IgD-negative memory B cell (primary cell): ENCODE results near the gene ELAVL3. TPM values are rescaled to one million over a fixed set of nuclear protein-coding genes. Genes with fewer than 3 reads are reported as not detected.
A peak's percentile ranks its signal among the peaks of the same experiment; 100 is the strongest.

Source experiments
- H3K27ac Mint-ChIP-seq, 3 donors: one replicate each; pipeline ENCODE4 v1.8.0; 2020 to 2022; ENCODE audit warnings: mild to moderate bottlenecking in 3 of 3, mixed read lengths in 3 of 3, moderate library complexity in 1 of 3
- H3K27me3 Mint-ChIP-seq: one replicate; pipeline ENCODE4 v1.8.0; 2021; ENCODE audit warnings: mixed read lengths
- H3K36me3 Mint-ChIP-seq: one replicate; pipeline ENCODE4 v1.8.0; 2020; ENCODE audit warnings: mild to moderate bottlenecking, mixed read lengths
- H3K4me1 Mint-ChIP-seq, 3 donors: one replicate each; pipeline ENCODE4 v1.8.0; 2020 to 2022; ENCODE audit warnings: mixed read lengths in 3 of 3, mild to moderate bottlenecking in 1 of 3
- H3K4me3 Mint-ChIP-seq, 4 donors: one replicate each; pipeline ENCODE4 v1.8.0; 2020 to 2022; ENCODE audit warnings: mild to moderate bottlenecking in 4 of 4, mixed read lengths in 4 of 4, moderate library complexity in 3 of 4
- H3K9me3 Mint-ChIP-seq, 3 donors: one replicate each; pipeline ENCODE4 v1.8.0; 2020 to 2021; ENCODE audit warnings: mixed read lengths in 3 of 3, mild to moderate bottlenecking in 1 of 3
- polyA plus RNA-seq: library from polyadenylated mRNA; unstranded; fragments of 300-500 nt; fragmentation: Illumina TruSeq; gene quantifications from one replicate; pipeline ENCODE4 v1.2.3, GENCODE V29; 2021

Gene ELAVL3
- polyA plus RNA-seq, result not detected

DNA sequence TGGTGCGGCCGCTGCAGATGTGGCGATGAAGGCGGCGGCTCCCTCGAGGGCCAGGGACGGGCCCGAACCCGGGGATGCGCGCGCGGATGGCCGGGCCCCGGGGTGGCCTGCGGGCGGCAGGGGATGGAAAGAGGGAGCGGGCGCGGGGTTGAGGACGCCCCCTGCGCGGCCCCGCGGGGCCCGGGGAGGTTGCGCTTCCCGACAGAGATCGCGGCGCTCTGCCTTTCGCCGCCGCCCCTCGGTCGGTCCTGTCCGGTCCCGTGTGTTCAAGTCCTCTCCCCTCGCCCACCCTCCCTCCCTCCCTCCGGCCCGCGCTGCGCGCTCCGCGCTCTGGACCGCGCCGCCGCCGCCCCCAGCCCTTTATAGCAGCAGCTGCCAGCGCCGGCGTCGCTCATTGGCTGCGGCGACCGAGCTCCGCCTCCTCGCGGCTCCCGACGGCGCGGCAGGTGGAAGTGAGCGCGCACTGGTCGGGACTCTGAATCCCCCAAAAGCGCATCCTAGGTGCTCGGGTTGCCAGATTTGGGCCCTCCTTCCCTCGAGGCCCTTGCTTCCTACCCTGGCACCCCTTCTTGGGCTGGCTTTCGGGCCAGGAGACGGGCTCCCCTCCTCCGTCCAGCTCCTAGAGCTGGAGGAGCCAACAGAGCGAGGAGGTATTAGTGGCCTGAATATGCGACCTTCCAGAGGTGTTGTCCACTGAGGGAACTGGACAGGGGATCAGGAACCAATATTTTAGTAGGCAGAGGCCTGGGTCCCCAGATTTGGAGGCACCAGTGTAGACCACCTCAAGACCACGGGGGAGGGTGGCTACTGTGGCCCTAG lies at the start of gene ELAVL3:
ELAVL3 (minus strand) TSS at position 332 of the 819 bp plus-strand sequence. CDS start 438 bp downstream, outside the sequence.
- Mint-ChIP-seq H3K36me3 (peaks cover 2% of the 10 kb centered on the region), H3K4me1 (peaks cover 4 to 12% (median 9%) of the 10 kb centered on the region in 3 donors), H3K4me3 (peak within 1 kb of the TSS; percentile 46 to 77 (median 68)), H3K9me3 (no peaks in the 10 kb centered on the region), H3K27me3 (peaks cover 24% of the 10 kb centered on the region), H3K27ac (peak within 1 kb of the TSS; percentile 47 to 78 (median 53))

DNA sequence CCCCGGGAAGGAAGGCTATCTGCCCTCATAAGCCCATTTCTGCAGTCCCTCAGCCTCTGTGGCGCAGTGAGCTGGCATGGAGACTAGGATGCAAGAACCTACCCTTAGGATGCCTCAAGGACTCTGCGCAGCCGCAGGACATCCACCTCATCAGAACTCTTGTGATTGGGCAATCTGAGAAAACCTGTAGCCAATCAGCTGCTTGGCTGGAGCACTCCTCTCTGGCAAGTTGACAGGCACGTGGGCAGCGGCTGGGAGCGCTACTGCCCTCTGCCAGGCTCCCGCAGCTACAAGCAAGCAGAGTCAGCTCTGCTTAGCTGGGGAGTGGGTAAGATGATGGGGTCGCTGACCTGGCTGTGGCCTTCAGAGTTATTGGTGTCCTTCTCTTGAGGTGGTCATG lies 49.6 kb upstream of the ELAVL3 start:
- H3K9me3 Mint-ChIP-seq, result no peaks in the 10 kb centered on the region
- H3K27ac Mint-ChIP-seq, result peak overlapping the region in 2 of 3 donors; percentile 57 to 68
- no peaks in the 10 kb centered on the region for H3K36me3 Mint-ChIP-seq
- H3K4me1 Mint-ChIP-seq, result peaks cover 17 to 21% (median 20%) of the 10 kb centered on the region in 3 donors
- H3K4me3 Mint-ChIP-seq, result peak overlapping the region in 2 of 4 donors; percentile 5 to 20
- H3K27me3 Mint-ChIP-seq, result no peaks in the 10 kb centered on the region

GRCh38 chr19:11528551-11529341 lies 47.9 kb upstream of the ELAVL3 start, which contains the start of gene ECSIT:
ECSIT (minus strand) TSS chr19:11529134; CDS start chr19:11519170, 9,964 bp downstream.
- Mint-ChIP-seq H3K27me3 (no peaks in the 10 kb centered on the region), H3K36me3 (no peaks in the 10 kb centered on the region), H3K27ac (peak within 1 kb of the TSS; percentile 91 to 96 (median 92)), H3K4me1 (peaks cover 11 to 14% (median 11%) of the 10 kb centered on the region in 3 donors), H3K9me3 (no peaks in the 10 kb centered on the region), H3K4me3 (peak within 1 kb of the TSS; percentile 97 to 99 (median 98))

- Mint-ChIP-seq H3K9me3 (no peaks in the 10 kb centered on the region), H3K27ac (no peak overlapping the region), H3K27me3 (no peaks in the 10 kb centered on the region), H3K36me3 (peaks cover 1% of the 10 kb centered on the region), H3K4me3 (no peak overlapping the region), H3K4me1 (peaks cover 2 to 5% (median 4%) of the 10 kb centered on the region in 3 donors)
These were observed 38.3 kb upstream of the ELAVL3 start for GRCh38 chr19:11519138-11519537.

GRCh38 chr19:11513946-11514345 lies 33.1 kb upstream of the ELAVL3 start:
- Mint-ChIP-seq H3K4me3 (no peak overlapping the region), H3K36me3 (peaks cover 10% of the 10 kb centered on the region), H3K27me3 (no peaks in the 10 kb centered on the region), H3K9me3 (no peaks in the 10 kb centered on the region), H3K27ac (no peak overlapping the region), H3K4me1 (peaks cover 0 to 3% (median 0%) of the 10 kb centered on the region in 3 donors)

DNA sequence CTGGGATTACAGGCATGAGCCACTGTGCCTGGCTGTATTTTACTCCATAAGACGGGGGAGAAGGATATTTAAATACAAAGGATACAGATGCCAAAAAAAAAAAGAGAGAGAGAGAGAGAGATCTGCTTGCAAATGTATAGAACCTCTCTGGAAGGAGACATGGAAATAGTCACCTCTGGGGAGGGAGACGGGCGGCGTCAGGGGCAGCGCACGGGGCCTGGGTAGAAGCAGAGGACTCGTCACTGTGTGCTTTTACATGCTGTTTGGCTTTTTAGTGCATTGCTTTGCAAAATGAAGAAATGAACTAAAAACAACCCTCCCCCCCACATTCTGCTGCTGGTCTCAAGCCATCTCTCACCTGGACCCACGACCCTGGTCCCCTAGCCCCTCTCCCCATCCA lies 29.6 kb upstream of the ELAVL3 start:
- H3K36me3 Mint-ChIP-seq, result peaks cover 10% of the 10 kb centered on the region
- H3K27me3 Mint-ChIP-seq, result no peaks in the 10 kb centered on the region
- H3K27ac Mint-ChIP-seq, result peak overlapping the region in 1 of 3 donors; percentile 32
- H3K4me3 Mint-ChIP-seq, result no peak overlapping the region
- peaks cover 0 to 3% (median 2%) of the 10 kb centered on the region in 3 donors for H3K4me1 Mint-ChIP-seq
- no peaks in the 10 kb centered on the region for H3K9me3 Mint-ChIP-seq

DNA sequence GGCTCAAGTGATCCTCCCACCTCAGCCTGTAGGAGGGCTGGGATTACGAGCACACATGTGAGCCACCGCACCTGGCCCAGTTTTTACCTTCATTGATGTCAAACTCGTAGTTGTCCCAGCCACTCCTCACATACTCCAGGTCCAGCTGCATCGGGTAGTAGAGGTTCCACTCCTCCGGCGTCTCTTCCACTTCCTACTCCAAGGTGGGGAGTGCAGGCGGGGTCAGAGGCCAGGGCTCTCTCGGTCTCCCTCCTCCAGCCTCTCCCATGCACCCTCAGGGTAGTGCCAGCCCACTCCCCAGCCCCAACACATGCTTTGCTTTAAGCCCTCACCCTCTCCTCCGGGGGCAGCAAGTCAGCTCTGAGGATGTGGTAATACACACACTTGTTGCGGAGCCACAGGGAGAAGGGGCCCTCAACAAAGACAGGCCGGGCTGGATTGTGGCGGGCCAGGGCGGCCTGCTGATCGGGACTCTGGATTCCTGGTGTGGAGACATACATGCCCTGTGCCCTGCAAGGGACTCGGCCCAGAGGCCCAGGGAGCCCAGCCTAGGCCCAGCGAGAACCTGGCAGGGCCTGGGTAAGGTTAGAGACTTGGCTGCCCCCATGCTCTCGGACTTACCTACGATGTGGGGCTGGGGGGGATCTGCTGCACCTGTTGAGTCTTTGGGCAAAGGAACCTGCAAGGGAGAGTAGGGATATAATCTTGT lies 26.7 kb upstream of the ELAVL3 start:
- peak overlapping the region in 2 of 4 donors; percentile 88 to 99 for H3K4me3 Mint-ChIP-seq
- H3K27ac Mint-ChIP-seq, result peak overlapping the region in 1 of 3 donors; percentile 89
- H3K4me1 Mint-ChIP-seq, result peaks cover 7 to 10% (median 8%) of the 10 kb centered on the region in 3 donors
- H3K36me3 Mint-ChIP-seq, result peaks cover 7% of the 10 kb centered on the region
- H3K9me3 Mint-ChIP-seq, result no peaks in the 10 kb centered on the region
- H3K27me3 Mint-ChIP-seq, result no peaks in the 10 kb centered on the region

DNA sequence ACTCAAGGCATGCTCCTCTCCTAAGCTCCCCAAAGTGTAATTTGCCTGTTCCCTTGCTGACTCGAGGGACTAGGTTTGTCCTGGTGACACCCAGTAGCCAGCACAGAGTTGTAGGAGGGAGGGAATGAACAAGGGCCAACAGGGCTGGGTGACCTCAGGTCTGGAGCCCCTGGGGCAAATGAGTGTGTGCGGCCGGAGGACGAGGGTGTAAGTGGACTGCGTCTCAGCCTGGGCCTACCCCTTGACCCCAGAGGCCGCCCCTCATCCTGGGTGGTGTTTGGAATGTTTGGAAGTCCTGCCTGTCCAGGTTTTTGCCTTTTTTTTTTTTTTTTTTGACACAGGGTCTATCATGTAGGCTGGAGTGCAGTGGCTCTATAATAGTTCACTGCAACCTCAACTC lies 26.1 kb upstream of the ELAVL3 start:
- Mint-ChIP-seq H3K27ac (peak overlapping the region in 1 of 3 donors; percentile 89), H3K27me3 (no peaks in the 10 kb centered on the region)

DNA sequence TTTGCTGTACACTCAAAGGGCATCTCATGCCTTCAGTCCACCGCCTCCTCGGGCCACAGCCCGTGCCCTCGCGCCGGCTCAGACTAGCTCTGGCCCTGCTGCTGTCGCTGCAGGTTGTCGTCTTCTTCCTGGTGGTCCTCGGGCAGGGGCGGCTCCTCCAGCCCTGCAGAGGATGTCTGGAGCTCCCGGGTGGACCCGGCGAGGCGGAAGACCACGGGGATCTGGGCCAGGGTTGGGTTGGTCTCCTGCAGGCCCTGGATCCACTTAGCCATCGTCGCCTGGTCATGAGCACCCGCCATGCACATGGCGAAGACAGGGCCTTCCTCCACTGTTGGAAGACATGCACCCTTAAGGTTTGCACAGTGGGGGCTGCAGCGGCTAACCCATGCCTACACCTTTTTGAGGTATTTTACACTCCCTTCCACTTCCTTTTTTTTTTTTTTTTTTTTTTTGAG lies 25.3 kb upstream of the ELAVL3 start:
- Mint-ChIP-seq H3K27ac (peak overlapping the region; percentile 89 to 97 (median 96)), H3K4me1 (peaks cover 7 to 11% (median 10%) of the 10 kb centered on the region in 3 donors), H3K9me3 (no peaks in the 10 kb centered on the region), H3K36me3 (peaks cover 7% of the 10 kb centered on the region), H3K4me3 (peak overlapping the region; percentile 84 to 99 (median 93)), H3K27me3 (no peaks in the 10 kb centered on the region)

More for the DNA sequence above, 26.1 kb upstream of the ELAVL3 start:
- H3K4me3 Mint-ChIP-seq, result peak overlapping the region; percentile 65 to 99 (median 86)
- peaks cover 7 to 10% (median 8%) of the 10 kb centered on the region in 3 donors for H3K4me1 Mint-ChIP-seq
- H3K36me3 Mint-ChIP-seq, result peaks cover 6% of the 10 kb centered on the region
- no peaks in the 10 kb centered on the region for H3K9me3 Mint-ChIP-seq

DNA sequence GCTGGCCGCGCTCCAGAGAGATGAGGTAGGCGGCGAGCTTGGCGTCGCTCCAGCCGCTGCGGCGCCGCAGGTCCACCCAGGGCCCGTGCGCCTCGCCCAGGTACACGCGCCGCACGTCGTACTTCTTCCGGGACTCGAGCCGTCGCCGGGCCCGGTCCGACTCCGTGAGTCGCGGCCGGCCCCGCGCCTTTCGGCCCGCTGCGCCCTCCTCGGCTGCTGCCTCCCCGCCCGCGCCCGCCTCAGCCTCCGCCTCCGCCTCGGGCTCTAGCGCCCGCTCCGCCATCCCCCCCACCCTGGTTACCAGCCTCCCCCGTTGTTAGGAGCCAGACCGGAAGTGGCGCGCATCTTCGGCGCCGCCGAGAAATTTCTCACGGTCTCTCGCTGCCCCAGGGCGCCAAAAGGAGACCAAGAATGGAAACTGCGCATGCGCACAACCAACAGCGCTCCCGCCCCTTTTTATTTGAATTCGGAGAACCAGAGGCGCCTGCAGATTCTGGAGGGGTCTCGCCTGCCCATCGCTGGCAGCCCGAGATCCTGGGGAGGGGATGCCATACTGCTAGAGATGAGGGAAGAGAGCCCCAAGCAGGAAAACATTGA lies 24.8 kb upstream of the ELAVL3 start, which contains the start of gene ZNF653:
ZNF653 (minus strand) TSS at position 336 of the 597 bp plus-strand sequence; CDS start at position 283, 53 bp downstream.
- peak within 1 kb of the TSS; percentile 84 to 99 (median 93) for H3K4me3 Mint-ChIP-seq
- peaks cover 5% of the 10 kb centered on the region for H3K36me3 Mint-ChIP-seq
- H3K9me3 Mint-ChIP-seq, result no peaks in the 10 kb centered on the region
- no peaks in the 10 kb centered on the region for H3K27me3 Mint-ChIP-seq
- H3K27ac Mint-ChIP-seq, result peak within 1 kb of the TSS; percentile 89 to 97 (median 96)
- H3K4me1 Mint-ChIP-seq, result peaks cover 7 to 11% (median 10%) of the 10 kb centered on the region in 3 donors

- no peaks in the 10 kb centered on the region for H3K9me3 Mint-ChIP-seq
- H3K27ac Mint-ChIP-seq, result peak overlapping the region; percentile 85 to 97 (median 89)
- H3K4me3 Mint-ChIP-seq, result peak overlapping the region; percentile 84 to 99 (median 93)
- H3K27me3 Mint-ChIP-seq, result no peaks in the 10 kb centered on the region
- peaks cover 2% of the 10 kb centered on the region for H3K36me3 Mint-ChIP-seq
- H3K4me1 Mint-ChIP-seq, result peaks cover 7 to 12% (median 10%) of the 10 kb centered on the region in 3 donors
These were observed 24.2 kb upstream of the ELAVL3 start for GRCh38 chr19:11505032-11505503.

DNA sequence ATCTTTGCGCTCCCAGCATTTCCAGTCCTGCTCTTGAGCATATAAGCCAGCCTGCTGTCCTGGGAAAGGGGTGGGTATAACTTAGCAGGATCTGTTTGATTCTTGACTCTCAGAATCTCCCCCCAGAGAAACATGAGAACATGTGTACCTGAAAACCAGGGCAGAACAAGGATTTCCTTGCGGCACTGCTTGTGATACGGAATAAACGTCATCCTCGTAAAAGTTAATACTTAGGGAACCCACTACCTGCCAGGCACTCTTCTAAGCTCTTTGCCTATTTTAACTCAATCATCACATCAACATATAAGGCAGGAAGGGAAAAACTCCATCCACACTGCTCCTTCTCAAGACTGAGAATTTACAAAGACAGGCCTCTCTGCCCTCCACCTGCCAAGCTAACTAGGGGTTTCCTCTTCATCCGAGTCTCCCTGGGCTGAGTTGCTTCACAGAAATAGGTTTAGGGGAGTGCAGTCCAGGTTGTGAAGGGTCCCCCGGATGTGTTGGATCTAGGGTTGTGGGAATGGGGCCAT lies 23.7 kb upstream of the ELAVL3 start:
- no peaks in the 10 kb centered on the region for H3K9me3 Mint-ChIP-seq
- H3K27me3 Mint-ChIP-seq, result no peaks in the 10 kb centered on the region
- peak overlapping the region; percentile 85 to 97 (median 89) for H3K27ac Mint-ChIP-seq
- H3K4me3 Mint-ChIP-seq, result peak overlapping the region; percentile 84 to 99 (median 93)
- peaks cover 7 to 12% (median 12%) of the 10 kb centered on the region in 3 donors for H3K4me1 Mint-ChIP-seq
- H3K36me3 Mint-ChIP-seq, result peaks cover 2% of the 10 kb centered on the region

DNA sequence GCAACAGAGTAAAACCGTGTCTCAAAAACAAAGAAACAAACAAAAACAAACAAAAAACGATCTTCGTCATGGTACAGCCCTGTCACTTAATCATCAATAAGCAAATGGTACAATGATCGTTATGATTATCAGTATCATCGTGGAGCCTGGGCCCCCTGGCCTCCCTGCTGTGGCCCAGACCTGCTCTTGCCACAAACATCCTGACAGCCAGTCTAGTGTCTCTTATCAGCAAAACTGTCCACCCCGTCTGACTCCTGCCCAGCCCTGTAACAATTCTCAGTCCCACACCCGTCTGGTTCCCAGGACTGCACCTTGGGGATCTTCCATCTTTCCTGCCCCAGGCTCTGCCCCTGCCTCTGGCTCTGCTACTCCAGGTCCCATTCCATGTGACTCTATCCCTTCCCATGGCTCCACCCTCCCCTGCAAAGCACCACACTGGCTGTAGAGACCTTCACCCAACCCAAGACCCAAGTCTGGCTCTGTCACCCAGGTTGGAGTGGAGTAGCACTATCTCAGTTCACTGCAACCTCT lies 19.1 kb upstream of the ELAVL3 start:
- Mint-ChIP-seq H3K4me3 (no peak overlapping the region), H3K27ac (no peak overlapping the region), H3K4me1 (peaks cover 6 to 9% (median 8%) of the 10 kb centered on the region in 3 donors), H3K27me3 (no peaks in the 10 kb centered on the region), H3K9me3 (no peaks in the 10 kb centered on the region), H3K36me3 (peaks cover 5% of the 10 kb centered on the region)
